ENCODE data around the gene TNS1. TPM values are rescaled to one million over a fixed set of nuclear protein-coding genes. Genes with fewer than 3 reads are reported as not detected.

The TNS1 gene
- total RNA-seq, 1 experiment from 2014 or later: 3.4 TPM

- H4K20me1 ChIP-seq (ENCODE audit: control insufficient read depth, insufficient read depth, insufficient read length): no peaks in the 10 kb centered on the region
- H3K9ac ChIP-seq (ENCODE audit: extremely low read depth, insufficient read length, low read length): no peak overlapping the region
- no peaks in the 10 kb centered on the region for H3K79me1 ChIP-seq (ENCODE audit: insufficient read depth, low read depth, low read length, poor library complexity, severe bottlenecking)
- no peaks in the 10 kb centered on the region for H3K23me2 ChIP-seq (ENCODE audit: insufficient read length, low read depth, low read length, poor library complexity, severe bottlenecking)
- H2BK12ac ChIP-seq (ENCODE audit: insufficient read length, low read depth, low read length): no peak overlapping the region
- H3K9me3 ChIP-seq (ENCODE audit: control insufficient read depth, low read depth, low read length): no peaks in the 10 kb centered on the region
- H2BK120ac ChIP-seq (ENCODE audit: low read depth, low read length, poor library complexity, severe bottlenecking): no peak overlapping the region
- H3K9me3 Mint-ChIP-seq: no peaks in the 10 kb centered on the region
- H3K4me1 Mint-ChIP-seq: peaks cover 43 to 45% of the 10 kb centered on the region in 2 experiments
- H3K27me3 Mint-ChIP-seq (ENCODE audit: low read depth): peaks cover 1% of the 10 kb centered on the region; the same call in 1 of the 2 replicates
- no peak overlapping the region for H4K91ac ChIP-seq (ENCODE audit: insufficient read length, low read depth, low read length)
- no peak overlapping the region for H2AFZ ChIP-seq (ENCODE audit: low read length)
- no peak for DNase-seq
- no peak overlapping the region for H4K5ac ChIP-seq (ENCODE audit: insufficient read length, low read depth, low read length)
- H3K79me2 ChIP-seq (ENCODE audit: insufficient read depth, low read length): no peaks in the 10 kb centered on the region
- peaks cover 20% of the 10 kb centered on the region; the same call in 1 of the 2 replicates for H3K4me1 ChIP-seq (ENCODE audit: insufficient read depth, low read length)
- H2AK5ac ChIP-seq (ENCODE audit: insufficient read length, low read length): no peak overlapping the region
- no peak overlapping the region for H3K14ac ChIP-seq (ENCODE audit: insufficient read depth, low read length)
- no CpG with 5 or more reads among the region's 7 CpGs for WGBS (ENCODE audit: extremely low coverage, insufficient read length, low lambda C conversion rate)
- H2BK20ac ChIP-seq (ENCODE audit: low read depth, low read length, poor library complexity, severe bottlenecking): no peak overlapping the region
- H3T11ph ChIP-seq (ENCODE audit: low read length): no peak overlapping the region
- H3K27ac ChIP-seq (ENCODE audit: insufficient read length, low read depth, low read length): no peak overlapping the region
- no peaks in the 10 kb centered on the region for H3K27me3 ChIP-seq (ENCODE audit: insufficient read depth, low read length)
- TF ChIP-seq CTCF (conservative IDR thresholded peaks at IDR 0.05): no peak
- H3K23ac ChIP-seq (ENCODE audit: insufficient read length, low read depth, low read length): no peak overlapping the region
- H2BK5ac ChIP-seq (ENCODE audit: insufficient read length, low read length): no peak overlapping the region
- H4K8ac ChIP-seq (replicated peaks; ENCODE audit: insufficient read length, low read depth, low read length): no peak overlapping the region
- no peak overlapping the region for H3K4ac ChIP-seq (ENCODE audit: low read depth, low read length)
- no peak overlapping the region for H2BK15ac ChIP-seq (ENCODE audit: low read depth, low read length)
- no peaks in the 10 kb centered on the region for H3K36me3 Mint-ChIP-seq (ENCODE audit: insufficient read depth in 1 of 3, low read depth in 3 of 3)
- H3K4me3 Mint-ChIP-seq: no peak overlapping the region; a peak in 1 of 5 replicates
- H3K27ac Mint-ChIP-seq: peak overlapping the region in 1 of 3 experiments; percentile 65; a peak in 1 of 7 replicates
- no peak overlapping the region for H3K18ac ChIP-seq (ENCODE audit: insufficient read length, low read depth, low read length)
- no peak overlapping the region for H3K4me2 ChIP-seq (ENCODE audit: insufficient read depth, insufficient read length, low read length)
- no peak overlapping the region for H3K56ac ChIP-seq (ENCODE audit: insufficient read length, low read depth, low read length)
These were observed 63.1 kb downstream of the TNS1 start for GRCh38 chr2:217939629-217940245.
